SK-N-SH (cell line): ENCODE measurements around the gene CDCP2. TPM values are rescaled to one million over a fixed set of nuclear protein-coding genes. Genes with fewer than 3 reads are reported as not detected.

Experiments used
- CTCF ChIA-PET: fragments of 300-600, 350-600 bp; formaldehyde crosslinking; extraction: SDS; loops from one replicate; lab custom pipeline; 2021; lab: Yijun Ruan, JAX
- POLR2A ChIA-PET: fragments of 350-600 bp; sonication (Branson Sonifier 250); formaldehyde crosslinking; extraction: SDS; loops from one replicate; lab custom pipeline; 2020; ENCODE audit warnings: antibody characterized with exemption, inconsistent platforms; lab: Yijun Ruan, JAX
- DNase-seq: peaks from one replicate; pipeline ENCODE4 v3.0.0; 2012
- H2AFZ ChIP-seq: fragments of 200-600 bp; sonication (generic); 2 replicates; pipeline ENCODE4 v1.8.1; 2016; ENCODE audit warnings: antibody characterized with exemption, mild to moderate bottlenecking, low read depth
- H3F3A ChIP-seq: fragments of 200-600 bp; sonication (generic); replicated peaks from 2 replicates; pipeline ENCODE3; 2016; ENCODE audit warnings: antibody characterized with exemption, mild to moderate bottlenecking; ENCODE audit not compliant: insufficient read depth
- H3K27ac ChIP-seq, 2 experiments: fragments of 200-500 bp in 1 of 2; fragments of 200-600 bp in 1 of 2; sonication (Bioruptor generic) in 1 of 2; sonication (generic), shearing (Covaris generic) in 1 of 2; 2 replicates each; pipeline versions ENCODE4 v1.5.1 to v1.6.1; 2014 to 2016; ENCODE audit warnings: low read depth in 2 of 2, inconsistent platforms in 1 of 2, low read length in 1 of 2, mild to moderate bottlenecking in 1 of 2, mixed read lengths in 1 of 2
- H3K27me3 ChIP-seq: fragments of 200-600 bp; sonication (generic), shearing (Covaris generic); 2 replicates; pipeline ENCODE4 v1.6.1; 2016; ENCODE audit warnings: mixed run types; ENCODE audit not compliant: insufficient read depth
- H3K36me3 ChIP-seq, 2 experiments: fragments of 200-500 bp in 1 of 2; fragments of 200-600 bp in 1 of 2; sonication (Bioruptor generic) in 1 of 2; sonication (generic) in 1 of 2; replicated peaks in 1 of 2; 2 replicates each; pipeline versions ENCODE3 to v1.5.1; 2014 to 2016; ENCODE audit warnings: low read length in 1 of 2, mild to moderate bottlenecking in 1 of 2; ENCODE audit not compliant: insufficient read depth in 2 of 2, control insufficient read depth in 1 of 2
- H3K4me1 ChIP-seq, 2 experiments: fragments of 200-500 bp in 1 of 2; fragments of 200-600 bp in 1 of 2; sonication (Bioruptor generic) in 1 of 2; sonication (generic), shearing (Covaris generic) in 1 of 2; 2 replicates each; pipeline versions ENCODE4 v1.5.1 to v1.6.1; 2014 to 2016; ENCODE audit warnings: low read depth in 1 of 2, low read length in 1 of 2, mixed run types in 1 of 2; ENCODE audit not compliant: insufficient read depth in 2 of 2, control insufficient read depth in 1 of 2
- H3K4me2 ChIP-seq: fragments of 200-600 bp; sonication (generic), shearing (Covaris generic); 2 replicates; pipeline ENCODE4 v1.6.1; 2017; ENCODE audit warnings: mixed run types
- H3K4me3 ChIP-seq, 2 experiments: fragments of 200-500 bp in 1 of 2; fragments of 200-600 bp in 1 of 2; sonication (Bioruptor generic) in 1 of 2; sonication (generic), shearing (Covaris generic) in 1 of 2; 2 replicates each; pipeline versions ENCODE4 v1.5.1 to v1.8.1; 2014 to 2016; ENCODE audit warnings: low read depth in 2 of 2, inconsistent platforms in 1 of 2, low read length in 1 of 2, mild to moderate bottlenecking in 1 of 2, mixed read lengths in 1 of 2, moderate library complexity in 1 of 2
- H3K79me2 ChIP-seq: fragments of 200-600 bp; sonication (generic); 2 replicates; pipeline ENCODE4 v1.8.1; 2017; ENCODE audit warnings: mild to moderate bottlenecking; ENCODE audit not compliant: insufficient read depth
- H3K9ac ChIP-seq: fragments of 200-600 bp; sonication (generic); 2 replicates; pipeline ENCODE4 v1.6.1; 2017; ENCODE audit warnings: mixed run types
- H3K9me2 ChIP-seq: fragments of 200-600 bp; sonication (generic); 2 replicates; pipeline ENCODE4 v1.6.1; 2017; ENCODE audit warnings: mixed run types
- H3K9me3 ChIP-seq: fragments of 200-600 bp; sonication (generic); 2 replicates; pipeline ENCODE4 v1.6.1; 2017; ENCODE audit warnings: mixed run types, mild to moderate bottlenecking, moderate library complexity
- H4K20me1 ChIP-seq: fragments of 200-600 bp; sonication (generic); 2 replicates; pipeline ENCODE4 v1.6.1; 2017; ENCODE audit warnings: mild to moderate bottlenecking, mixed run types; ENCODE audit not compliant: insufficient read depth
- CTCF ChIP-seq: fragments of 200-600 bp; sonication (generic); IDR thresholded peaks from 2 replicates; pipeline ENCODE4 v1.6.1; 2017; ENCODE audit warnings: antibody characterized with exemption, mild to moderate bottlenecking, moderate library complexity
- EZH2phosphoT487 ChIP-seq: fragments of 200-600 bp; sonication (generic); IDR thresholded peaks from 2 replicates; pipeline ENCODE4 v1.6.1; 2017; ENCODE audit warnings: low read depth, mixed run types, mild to moderate bottlenecking, antibody characterized with exemption, moderate library complexity, borderline replicate concordance
- FOSL2 ChIP-seq: IDR thresholded peaks from 2 replicates; pipeline ENCODE4 v1.4.0; 2012; ENCODE audit warnings: low read depth, mild to moderate bottlenecking, moderate library complexity, borderline replicate concordance
- GATA2 ChIP-seq: sonication (generic); formaldehyde crosslinking; IDR thresholded peaks from 2 replicates; pipeline ENCODE4 v1.5.0; 2020; ENCODE audit warnings: mild to moderate bottlenecking, missing genetic modification reagents
- MEF2A ChIP-seq: IDR thresholded peaks from 2 replicates; pipeline ENCODE4 v1.4.0; 2012; ENCODE audit warnings: low read depth, borderline replicate concordance
- NRF1 ChIP-seq: IDR thresholded peaks from 2 replicates; pipeline ENCODE4 v1.6.1; 2012; ENCODE audit warnings: low read depth, mild to moderate bottlenecking, low read length
- POLR2AphosphoS5 ChIP-seq: IDR thresholded peaks from 2 replicates; pipeline ENCODE4 v1.6.1; 2012; ENCODE audit warnings: low read depth, low read length
- RAD21 ChIP-seq: IDR thresholded peaks from 2 replicates; pipeline ENCODE4 v1.6.1; 2012; ENCODE audit warnings: mild to moderate bottlenecking, low read length
- RCOR1 ChIP-seq: fragments of 150-350 bp; IDR thresholded peaks from 2 replicates; pipeline ENCODE4 v1.6.1; 2017; ENCODE audit warnings: antibody characterized with exemption, low read length
- RFX5 ChIP-seq: IDR thresholded peaks from 2 replicates; pipeline ENCODE4 v1.6.1; 2012; ENCODE audit warnings: mild to moderate bottlenecking, improper control_type of control experiment, low read length
- SIN3A ChIP-seq: IDR thresholded peaks from 2 replicates; pipeline ENCODE4 v1.6.1; 2012; ENCODE audit warnings: low read depth, mild to moderate bottlenecking, low read length, moderate library complexity, borderline replicate concordance
- SMC3 ChIP-seq: IDR thresholded peaks from 2 replicates; pipeline ENCODE4 v1.6.1; 2012; ENCODE audit warnings: low read depth, low read length, improper control_type of control experiment
- TAF1 ChIP-seq: IDR thresholded peaks from 2 replicates; pipeline ENCODE4 v1.6.1; 2012; ENCODE audit warnings: low read depth, mild to moderate bottlenecking, low read length, moderate library complexity, borderline replicate concordance
- TCF12 ChIP-seq: IDR thresholded peaks from 2 replicates; pipeline ENCODE4 v1.4.0; 2012
- TEAD4 ChIP-seq: IDR thresholded peaks from 2 replicates; pipeline ENCODE4 v1.4.0; 2012; ENCODE audit warnings: mild to moderate bottlenecking, borderline replicate concordance; ENCODE audit not compliant: insufficient read depth
- USF2 ChIP-seq: fragments of 150-350 bp; IDR thresholded peaks from 2 replicates; pipeline ENCODE4 v1.6.1; 2017; ENCODE audit warnings: antibody characterized with exemption, low read length, low read depth, borderline replicate concordance
- WGBS: methylation state at CpG from one replicate; pipeline ENCODE4 v1.1.6; 2017; ENCODE audit warnings: low lambda C conversion rate; 5-methylcytosine and 5-hydroxymethylcytosine counted together
- polyA plus RNA-seq, 3 experiments: library from polyadenylated mRNA; depleted of rRNA; stranded (reverse); fragments of >200 nt; gene quantifications; 2 replicates each; pipeline ENCODE4 v1.2.3, GENCODE V29; 2012
- TF ChIP-seq, protein P1 (sequence below): IDR thresholded peaks from 2 replicates; pipeline ENCODE4 v1.4.0; 2012; ENCODE audit warnings: low read depth, borderline replicate concordance

CDCP2 gene
- polyA plus RNA-seq, 1 of the 3 experiments (the other 2 are of a cell fraction) = not detected

DNA sequence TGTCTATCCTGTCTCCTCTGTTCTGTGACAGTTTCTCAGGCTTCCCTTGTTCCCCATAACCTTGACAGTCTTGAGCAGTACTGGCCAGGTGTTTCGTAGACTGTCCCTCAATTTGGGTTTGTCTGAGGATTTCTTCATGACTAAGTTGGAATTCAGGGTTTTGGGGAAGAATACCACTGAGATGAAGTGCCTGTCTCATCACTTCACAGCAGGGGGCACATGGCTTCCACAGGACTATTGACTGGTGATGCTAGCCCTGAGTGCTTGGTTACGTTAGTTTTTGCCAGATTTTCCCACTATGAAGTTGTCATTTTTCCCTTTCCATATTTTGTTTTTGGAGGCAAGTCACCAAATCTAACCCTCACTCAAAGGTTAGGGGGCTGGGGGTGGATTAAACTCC lies 45.7 kb downstream of the CDCP2 start:
- Histone ChIP-seq H3K36me3 (peaks cover 0 to 3% of the 10 kb centered on the region in 2 experiments), H3K79me2 (no peaks in the 10 kb centered on the region), H4K20me1 (no peaks in the 10 kb centered on the region), H3K27ac (no peak overlapping the region), H3F3A (no peaks in the 10 kb centered on the region), H3K4me2 (no peak overlapping the region), H2AFZ (no peak overlapping the region), H3K9me2 (no peaks in the 10 kb centered on the region), H3K9ac (no peak overlapping the region), H3K4me1 (peaks cover 0 to 5% of the 10 kb centered on the region in 2 experiments; a peak in 1 of 4 replicates), H3K4me3 (no peak overlapping the region), H3K9me3 (no peaks in the 10 kb centered on the region), H3K27me3 (no peaks in the 10 kb centered on the region)
- no peak for DNase-seq
- TF ChIP-seq CTCF (peak; percentile 58), SMC3 (peak; percentile 43; the same call in 1 of the 2 replicates), RCOR1 (no peak), RAD21 (peak; percentile 62)
- WGBS = 81% methylated on average over 2 of the region's 2 CpGs
- ChIA-PET POLR2A (no interaction called here), CTCF (interaction anchor here (1.0 to 6.3 kb wide), 2 partner anchors 9 to 15 kb away, joined by 5 to 49 read pairs; no protein-coding TSS in a partner anchor)

GRCh38 chr1:54105736-54106269 lies 47.0 kb downstream of the CDCP2 start:
- Histone ChIP-seq H4K20me1 (no peaks in the 10 kb centered on the region), H3K79me2 (no peaks in the 10 kb centered on the region), H3K4me2 (no peak overlapping the region), H3K36me3 (peaks cover 0 to 3% of the 10 kb centered on the region in 2 experiments), H3K9ac (no peak overlapping the region), H3K9me3 (no peaks in the 10 kb centered on the region), H3K4me1 (peaks cover 0 to 5% of the 10 kb centered on the region in 2 experiments; a peak in 1 of 4 replicates), H2AFZ (no peak overlapping the region), H3K27ac (no peak overlapping the region), H3K4me3 (no peak overlapping the region), H3K9me2 (no peaks in the 10 kb centered on the region), H3K27me3 (no peaks in the 10 kb centered on the region), H3F3A (no peaks in the 10 kb centered on the region)
- TF ChIP-seq, protein P1, sequence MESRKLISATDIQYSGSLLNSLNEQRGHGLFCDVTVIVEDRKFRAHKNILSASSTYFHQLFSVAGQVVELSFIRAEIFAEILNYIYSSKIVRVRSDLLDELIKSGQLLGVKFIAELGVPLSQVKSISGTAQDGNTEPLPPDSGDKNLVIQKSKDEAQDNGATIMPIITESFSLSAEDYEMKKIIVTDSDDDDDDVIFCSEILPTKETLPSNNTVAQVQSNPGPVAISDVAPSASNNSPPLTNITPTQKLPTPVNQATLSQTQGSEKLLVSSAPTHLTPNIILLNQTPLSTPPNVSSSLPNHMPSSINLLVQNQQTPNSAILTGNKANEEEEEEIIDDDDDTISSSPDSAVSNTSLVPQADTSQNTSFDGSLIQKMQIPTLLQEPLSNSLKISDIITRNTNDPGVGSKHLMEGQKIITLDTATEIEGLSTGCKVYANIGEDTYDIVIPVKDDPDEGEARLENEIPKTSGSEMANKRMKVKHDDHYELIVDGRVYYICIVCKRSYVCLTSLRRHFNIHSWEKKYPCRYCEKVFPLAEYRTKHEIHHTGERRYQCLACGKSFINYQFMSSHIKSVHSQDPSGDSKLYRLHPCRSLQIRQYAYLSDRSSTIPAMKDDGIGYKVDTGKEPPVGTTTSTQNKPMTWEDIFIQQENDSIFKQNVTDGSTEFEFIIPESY = no peak
- TF ChIP-seq MEF2A (no peak), GATA2 (CRISPR knock-in tag) (no peak), TEAD4 (no peak), TCF12 (no peak), USF2 (no peak), TAF1 (no peak), POLR2AphosphoS5 (no peak), EZH2phosphoT487 (no peak), NRF1 (no peak), RFX5 (no peak), SIN3A (no peak), FOSL2 (no peak)
- WGBS = 88% methylated on average over 6 of the region's 6 CpGs
- ChIA-PET POLR2A (no interaction called here), CTCF (interaction anchor here (0.7 to 2.9 kb wide), 3 partner anchors 9 to 384 kb away, joined by 3 to 14 read pairs (median 3); no protein-coding TSS in a partner anchor)
- no peak for DNase-seq
